ENCODE data around the gene CPEB3. TPM values are rescaled to one million over a fixed set of nuclear protein-coding genes. Genes with fewer than 3 reads are reported as not detected.
"Not testable (repeated sequence)": the region's sequence is repeated elsewhere in the genome, so short reads cannot be mapped to it uniquely, and the experiment has no call there.

Gene CPEB3
- total RNA-seq, 1 donor from 2014 or later, result 22.0 TPM

GRCh38 chr10:92142512-92142911 lies 148.4 kb downstream of the CPEB3 start:
- no peak for DNase-seq

- not testable (repeated sequence) for DNase-seq
These were observed 149.7 kb downstream of the CPEB3 start for GRCh38 chr10:92141147-92141546.

- not testable (repeated sequence) for DNase-seq
These were observed 156.8 kb downstream of the CPEB3 start for GRCh38 chr10:92134049-92134448.

GRCh38 chr10:92131275-92131820 lies 159.5 kb downstream of the CPEB3 start:
- DNase-seq, result no peak

- no peak for DNase-seq
These were observed 160.1 kb downstream of the CPEB3 start for GRCh38 chr10:92130622-92131274.

GRCh38 chr10:92126100-92126650 lies 164.7 kb downstream of the CPEB3 start:
- DNase-seq, result no peak

- DNase-seq, result no peak
These were observed 165.7 kb downstream of the CPEB3 start for GRCh38 chr10:92125144-92125543.

- DNase-seq, result no peak
These were observed 166.2 kb downstream of the CPEB3 start for GRCh38 chr10:92124616-92125143.

GRCh38 chr10:92124020-92124419 lies 166.9 kb downstream of the CPEB3 start:
- DNase-seq, result no peak

GRCh38 chr10:92122941-92123450 lies 167.9 kb downstream of the CPEB3 start:
- no peak for DNase-seq

- no peak for DNase-seq
These were observed 169.0 kb downstream of the CPEB3 start for GRCh38 chr10:92121686-92122492.

GRCh38 chr10:92119340-92119739 lies 171.5 kb downstream of the CPEB3 start:
- no peak for DNase-seq

GRCh38 chr10:92114917-92115316 lies 176.0 kb downstream of the CPEB3 start:
- not testable (repeated sequence) for DNase-seq

- DNase-seq, result no peak
These were observed 176.8 kb downstream of the CPEB3 start for GRCh38 chr10:92113911-92114600.

- DNase-seq, result no peak
These were observed 178.4 kb downstream of the CPEB3 start for GRCh38 chr10:92112462-92112861.

GRCh38 chr10:92111336-92111939 lies 179.4 kb downstream of the CPEB3 start:
- no peak for DNase-seq

GRCh38 chr10:92110039-92110794 lies 180.7 kb downstream of the CPEB3 start:
- DNase-seq, result no peak

GRCh38 chr10:92108747-92109146 lies 182.1 kb downstream of the CPEB3 start:
- DNase-seq, result no peak

GRCh38 chr10:92108120-92108519 lies 182.8 kb downstream of the CPEB3 start:
- DNase-seq, result no peak

- no peak for DNase-seq
These were observed 187.3 kb downstream of the CPEB3 start for GRCh38 chr10:92103376-92104090.
